HCT116 (cell line): ENCODE data around the gene A3GALT2. TPM values are rescaled to one million over a fixed set of nuclear protein-coding genes. Genes with fewer than 3 reads are reported as not detected.

Source experiments
- microRNA counts: library from miRNA; unstranded; fragments of <30 nt; microRNA quantifications from one replicate; lab custom pipeline; 2015
- microRNA-seq: library from miRNA; unstranded; fragments of <30 nt; microRNA quantifications from one replicate; pipeline ENCODE4, GENCODE V29; 2016; ENCODE audit warnings: borderline number of aligned reads
- total RNA-seq: library from RNA; stranded (reverse); gene quantifications from one replicate; pipeline ENCODE4 v1.2.1, GENCODE V29; 2021; ENCODE audit not compliant: unreplicated experiment

The A3GALT2 gene
- total RNA-seq, 1 experiment from 2014 or later, result not detected

MicroRNAs within 50 kb of the gene (microRNA counts, 767-probe panel; counts per million panel counts)
- microRNA hsa-miR-3605-5p (lab: Ali Mortazavi, UCI), result not detected

Small RNA genes within 50 kb of the gene (microRNA-seq; reads per million reads assigned to microRNA genes)
- gene MIR3605, result 41.5 reads per million, percentile 52 among the genes with 10 or more reads in this experiment

Other genes with a start within 250 kb of the A3GALT2 start
- 7.8 TPM for gene AZIN2, start 239.9 kb downstream of the A3GALT2 start, total RNA-seq
- 6.5 TPM for gene TRIM62, start 139.1 kb downstream of the A3GALT2 start, total RNA-seq
- gene ZNF362, start 64.6 kb downstream of the A3GALT2 start, total RNA-seq, result 11.1 TPM
- gene PHC2, start 110.0 kb upstream of the A3GALT2 start, total RNA-seq, result 176 TPM
- gene ZSCAN20, start 151.5 kb upstream of the A3GALT2 start, total RNA-seq, result 9.0 TPM